ENCODE data around the gene VEGFA.

Gene VEGFA

GRCh38 chr6:43769526-43770371, at the start of gene VEGFA:
TSS of gene VEGFA (plus strand) at chr6:43770211.
- no peak for FAIRE-seq

GRCh38 chr6:43720999-43721398, 49.0 kb upstream of the VEGFA start:
- no peak for FAIRE-seq

GRCh38 chr6:43722920-43723545, 47.0 kb upstream of the VEGFA start:
- no peak for FAIRE-seq

- no peak for FAIRE-seq
Measured at GRCh38 chr6:43723737-43724295, 46.2 kb upstream of the VEGFA start.

- no peak for FAIRE-seq
Measured at GRCh38 chr6:43724354-43724753, 45.7 kb upstream of the VEGFA start.

- FAIRE-seq = no peak
Measured at GRCh38 chr6:43724914-43725642, 44.9 kb upstream of the VEGFA start.

- FAIRE-seq = no peak
Measured at GRCh38 chr6:43725643-43726580, 44.1 kb upstream of the VEGFA start.

GRCh38 chr6:43727634-43728033, 42.4 kb upstream of the VEGFA start:
- FAIRE-seq = no peak

- no peak for FAIRE-seq
Measured at GRCh38 chr6:43728586-43728985, 41.4 kb upstream of the VEGFA start.

GRCh38 chr6:43729537-43729936, 40.5 kb upstream of the VEGFA start:
- no peak for FAIRE-seq

GRCh38 chr6:43730634-43731033, 39.4 kb upstream of the VEGFA start:
- FAIRE-seq = no peak

- FAIRE-seq = no peak
Measured at GRCh38 chr6:43733471-43734293, 36.3 kb upstream of the VEGFA start.

GRCh38 chr6:43734294-43734665, 35.7 kb upstream of the VEGFA start:
- FAIRE-seq = no peak

GRCh38 chr6:43735642-43736199, 34.3 kb upstream of the VEGFA start:
- no peak for FAIRE-seq

- no peak for FAIRE-seq
Measured at GRCh38 chr6:43736211-43736786, 33.7 kb upstream of the VEGFA start.

GRCh38 chr6:43736844-43737243, 33.2 kb upstream of the VEGFA start:
- no peak for FAIRE-seq

GRCh38 chr6:43737272-43738081, 32.5 kb upstream of the VEGFA start:
- FAIRE-seq = no peak

- FAIRE-seq = no peak
Measured at GRCh38 chr6:43738267-43738676, 31.7 kb upstream of the VEGFA start.

GRCh38 chr6:43738877-43739641, 31.0 kb upstream of the VEGFA start:
- no peak for FAIRE-seq

Measured in endometrium (tissue), 2 donors.